Astrocyte (in vitro differentiated cells and primary cell): Measurements from ENCODE around the gene TELO2.

Experiments used
- EZH2 ChIP-seq: IDR thresholded peaks from 2 replicates; pipeline ENCODE4 v1.6.1; 2012; ENCODE audit warnings: mild to moderate bottlenecking, low read length, inconsistent platforms; ENCODE audit not compliant: insufficient read depth
- TF ChIP-seq, protein P1 (sequence below): IDR thresholded peaks from 2 replicates; pipeline ENCODE4 v1.5.1; 2011; ENCODE audit warnings: low read depth, mild to moderate bottlenecking, inconsistent platforms, low read length, moderate library complexity; ENCODE audit not compliant: insufficient read depth

DNA sequence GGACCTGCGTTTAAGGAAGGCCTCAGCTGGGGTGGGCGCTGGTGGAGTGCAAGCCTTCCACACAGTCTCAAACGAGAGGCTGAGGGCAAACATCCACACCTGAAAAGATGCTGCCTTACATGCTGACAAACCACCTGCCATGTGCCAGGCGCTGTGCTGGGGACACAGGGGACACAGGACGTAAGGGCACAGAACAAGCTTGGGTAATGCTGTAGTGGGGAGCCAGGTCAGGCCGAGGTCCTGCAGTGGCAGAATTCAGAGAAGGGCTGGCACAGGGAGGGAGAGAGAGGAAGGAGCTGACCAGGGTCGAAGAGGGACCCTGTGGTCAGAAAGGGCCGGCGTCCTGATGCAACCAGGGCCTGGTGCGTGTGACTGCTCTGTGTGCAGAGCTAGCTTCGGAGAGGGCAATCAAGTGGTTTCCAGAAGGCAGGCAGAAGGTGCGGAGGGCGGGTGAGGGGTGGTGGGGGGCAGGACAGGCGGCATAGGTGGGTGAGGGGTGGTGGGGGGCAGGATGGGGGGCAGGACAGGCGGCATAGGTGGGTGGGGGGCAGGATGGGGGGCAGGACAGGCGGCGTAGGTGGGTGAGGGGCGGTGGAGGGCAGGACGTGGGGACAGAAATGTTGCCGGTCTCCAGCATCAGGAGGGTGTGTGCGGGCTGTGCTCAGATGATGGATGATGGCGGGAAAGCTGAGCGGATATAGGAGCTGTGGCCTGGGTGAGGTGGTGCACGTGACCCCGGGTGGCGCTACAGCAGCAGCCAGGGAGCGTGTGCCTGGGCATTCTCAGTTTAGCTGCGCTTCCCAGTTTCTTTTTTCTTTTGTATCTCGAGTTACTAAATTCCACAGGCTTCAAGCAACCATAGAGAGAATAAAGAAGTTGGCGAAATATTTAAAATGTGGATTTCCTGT lies 18.8 kb downstream of the TELO2 start:
- TF ChIP-seq, protein P1, sequence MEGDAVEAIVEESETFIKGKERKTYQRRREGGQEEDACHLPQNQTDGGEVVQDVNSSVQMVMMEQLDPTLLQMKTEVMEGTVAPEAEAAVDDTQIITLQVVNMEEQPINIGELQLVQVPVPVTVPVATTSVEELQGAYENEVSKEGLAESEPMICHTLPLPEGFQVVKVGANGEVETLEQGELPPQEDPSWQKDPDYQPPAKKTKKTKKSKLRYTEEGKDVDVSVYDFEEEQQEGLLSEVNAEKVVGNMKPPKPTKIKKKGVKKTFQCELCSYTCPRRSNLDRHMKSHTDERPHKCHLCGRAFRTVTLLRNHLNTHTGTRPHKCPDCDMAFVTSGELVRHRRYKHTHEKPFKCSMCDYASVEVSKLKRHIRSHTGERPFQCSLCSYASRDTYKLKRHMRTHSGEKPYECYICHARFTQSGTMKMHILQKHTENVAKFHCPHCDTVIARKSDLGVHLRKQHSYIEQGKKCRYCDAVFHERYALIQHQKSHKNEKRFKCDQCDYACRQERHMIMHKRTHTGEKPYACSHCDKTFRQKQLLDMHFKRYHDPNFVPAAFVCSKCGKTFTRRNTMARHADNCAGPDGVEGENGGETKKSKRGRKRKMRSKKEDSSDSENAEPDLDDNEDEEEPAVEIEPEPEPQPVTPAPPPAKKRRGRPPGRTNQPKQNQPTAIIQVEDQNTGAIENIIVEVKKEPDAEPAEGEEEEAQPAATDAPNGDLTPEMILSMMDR = no peak
- TF ChIP-seq EZH2 = no peak
